ENCODE data around the gene BPIFB6. TPM values are rescaled to one million over a fixed set of nuclear protein-coding genes. Genes with fewer than 3 reads are reported as not detected.

BPIFB6 gene
- total RNA-seq, 1 donor, result not detected

- TF ChIP-seq, protein P1, sequence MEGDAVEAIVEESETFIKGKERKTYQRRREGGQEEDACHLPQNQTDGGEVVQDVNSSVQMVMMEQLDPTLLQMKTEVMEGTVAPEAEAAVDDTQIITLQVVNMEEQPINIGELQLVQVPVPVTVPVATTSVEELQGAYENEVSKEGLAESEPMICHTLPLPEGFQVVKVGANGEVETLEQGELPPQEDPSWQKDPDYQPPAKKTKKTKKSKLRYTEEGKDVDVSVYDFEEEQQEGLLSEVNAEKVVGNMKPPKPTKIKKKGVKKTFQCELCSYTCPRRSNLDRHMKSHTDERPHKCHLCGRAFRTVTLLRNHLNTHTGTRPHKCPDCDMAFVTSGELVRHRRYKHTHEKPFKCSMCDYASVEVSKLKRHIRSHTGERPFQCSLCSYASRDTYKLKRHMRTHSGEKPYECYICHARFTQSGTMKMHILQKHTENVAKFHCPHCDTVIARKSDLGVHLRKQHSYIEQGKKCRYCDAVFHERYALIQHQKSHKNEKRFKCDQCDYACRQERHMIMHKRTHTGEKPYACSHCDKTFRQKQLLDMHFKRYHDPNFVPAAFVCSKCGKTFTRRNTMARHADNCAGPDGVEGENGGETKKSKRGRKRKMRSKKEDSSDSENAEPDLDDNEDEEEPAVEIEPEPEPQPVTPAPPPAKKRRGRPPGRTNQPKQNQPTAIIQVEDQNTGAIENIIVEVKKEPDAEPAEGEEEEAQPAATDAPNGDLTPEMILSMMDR (IDR thresholded peaks at IDR 0.05; ENCODE audit: extremely low read depth, low read depth, low read length), result no peak
- Histone ChIP-seq H3K9me3 (ENCODE audit: low read depth, low read length) (no peaks in the 10 kb centered on the region), H3K4me2 (ENCODE audit: insufficient read depth, low read length) (no peak overlapping the region), H3K79me2 (ENCODE audit: insufficient read depth, low read length) (no peaks in the 10 kb centered on the region), H3K27ac (ENCODE audit: low read depth, low read length) (no peak overlapping the region), H3K27me3 (ENCODE audit: insufficient read depth, low read length) (peaks cover 5% of the 10 kb centered on the region), H3K4me1 (ENCODE audit: insufficient read depth, low read length) (no peaks in the 10 kb centered on the region), H3K36me3 (ENCODE audit: insufficient read depth, low read length) (no peaks in the 10 kb centered on the region), H3K4me3 (ENCODE audit: insufficient read depth, low read length) (no peak overlapping the region), H2AFZ (ENCODE audit: low read length) (no peak overlapping the region), H4K20me1 (ENCODE audit: insufficient read depth, low read length) (no peaks in the 10 kb centered on the region)
- peak; percentile 81 for DNase-seq (ENCODE audit: insufficient read length, low spot score, missing footprints)
Measured at GRCh38 chr20:33012327-33013189, 18.9 kb upstream of the BPIFB6 start.

DNA sequence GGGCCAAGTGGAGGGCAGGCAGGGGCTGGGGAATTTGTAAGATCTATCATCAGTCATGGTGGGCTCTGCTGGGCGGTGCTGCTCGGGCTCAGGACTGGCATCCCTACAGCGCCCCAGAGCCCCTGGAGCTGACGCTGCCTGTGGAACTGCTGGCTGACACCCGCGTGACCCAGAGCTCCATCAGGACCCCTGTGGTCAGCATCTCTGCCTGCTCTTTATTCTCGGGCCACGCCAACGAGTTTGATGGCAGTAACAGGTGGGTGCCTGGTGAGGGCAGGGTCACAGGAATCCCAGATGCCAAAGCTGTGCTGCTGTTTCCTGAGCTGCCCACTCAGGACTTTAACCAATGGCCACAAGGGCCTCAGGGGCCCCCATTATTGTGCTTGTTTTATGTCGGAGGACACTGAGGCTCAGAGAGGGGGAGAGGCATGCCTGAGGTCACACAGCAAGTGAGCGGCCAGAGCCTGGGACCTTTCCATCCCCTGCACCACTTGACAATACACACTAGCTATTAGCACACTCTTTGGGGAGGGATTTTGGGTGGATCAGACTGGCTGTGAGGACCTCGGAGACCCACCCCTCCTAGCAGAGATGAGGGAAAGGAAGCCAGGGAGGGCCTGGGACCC lies 17.6 kb upstream of the BPIFB6 start:
- Histone ChIP-seq H3K79me2 (ENCODE audit: insufficient read depth, low read length) (no peaks in the 10 kb centered on the region), H3K4me3 (ENCODE audit: insufficient read depth, low read length) (no peak overlapping the region), H3K4me1 (ENCODE audit: insufficient read depth, low read length) (no peaks in the 10 kb centered on the region), H4K20me1 (ENCODE audit: insufficient read depth, low read length) (no peaks in the 10 kb centered on the region), H3K27me3 (ENCODE audit: insufficient read depth, low read length) (peaks cover 5% of the 10 kb centered on the region), H3K36me3 (ENCODE audit: insufficient read depth, low read length) (no peaks in the 10 kb centered on the region), H3K4me2 (ENCODE audit: insufficient read depth, low read length) (no peak overlapping the region), H3K27ac (ENCODE audit: low read depth, low read length) (no peak overlapping the region), H2AFZ (ENCODE audit: low read length) (no peak overlapping the region), H3K9me3 (ENCODE audit: low read depth, low read length) (no peaks in the 10 kb centered on the region)
- TF ChIP-seq, protein P1 (IDR thresholded peaks at IDR 0.05; ENCODE audit: extremely low read depth, low read depth, low read length), result no peak
- peak; percentile 29 for DNase-seq (ENCODE audit: insufficient read length, low spot score, missing footprints)

GRCh38 chr20:33014336-33015113 lies 16.9 kb upstream of the BPIFB6 start:
- no peak overlapping the region for H3K4me3 ChIP-seq (ENCODE audit: insufficient read depth, low read length)
- no peaks in the 10 kb centered on the region for H3K4me1 ChIP-seq (ENCODE audit: insufficient read depth, low read length)
- H3K27ac ChIP-seq (ENCODE audit: low read depth, low read length), result no peak overlapping the region
- TF ChIP-seq, protein P1 (IDR thresholded peaks at IDR 0.05; ENCODE audit: extremely low read depth, low read depth, low read length), result no peak
- H3K27me3 ChIP-seq (ENCODE audit: insufficient read depth, low read length), result peaks cover 3% of the 10 kb centered on the region
- no peaks in the 10 kb centered on the region for H3K36me3 ChIP-seq (ENCODE audit: insufficient read depth, low read length)
- no peak overlapping the region for H3K4me2 ChIP-seq (ENCODE audit: insufficient read depth, low read length)
- H3K9me3 ChIP-seq (ENCODE audit: low read depth, low read length), result no peaks in the 10 kb centered on the region
- H4K20me1 ChIP-seq (ENCODE audit: insufficient read depth, low read length), result no peaks in the 10 kb centered on the region
- peak; percentile 51 for DNase-seq (ENCODE audit: insufficient read length, low spot score, missing footprints)
- H3K79me2 ChIP-seq (ENCODE audit: insufficient read depth, low read length), result no peaks in the 10 kb centered on the region
- H2AFZ ChIP-seq (ENCODE audit: low read length), result no peak overlapping the region

Measured in osteoblast (primary cell).